H9 (cell line): ENCODE measurements around the gene MAST2. TPM values are rescaled to one million over a fixed set of nuclear protein-coding genes. Genes with fewer than 3 reads are reported as not detected.

Source experiments
- DNase-seq: peaks from one replicate; pipeline ENCODE4 v3.0.0-alpha.2; 2017
- H2AFZ ChIP-seq: one replicate; pipeline ENCODE4 v1.6.1; 2013; ENCODE audit warnings: mild to moderate bottlenecking, low read length, control low read depth, moderate library complexity
- H2AK5ac ChIP-seq: 2 replicates; pipeline ENCODE4 v1.6.1; 2013; ENCODE audit warnings: low read length, control low read depth, mixed read lengths; ENCODE audit not compliant: insufficient read length
- H2BK120ac ChIP-seq: one replicate; pipeline ENCODE4 v1.6.1; 2013; ENCODE audit warnings: low read depth, mild to moderate bottlenecking, low read length, control low read depth, inconsistent platforms; ENCODE audit not compliant: poor library complexity, severe bottlenecking
- H2BK12ac ChIP-seq: 2 replicates; pipeline ENCODE4 v1.6.1; 2013; ENCODE audit warnings: low read length, control low read depth, mixed read lengths, low read depth; ENCODE audit not compliant: insufficient read length
- H2BK15ac ChIP-seq: 2 replicates; pipeline ENCODE4 v1.6.1; 2013; ENCODE audit warnings: low read depth, low read length, control low read depth
- H2BK20ac ChIP-seq: one replicate; pipeline ENCODE4 v1.6.1; 2013; ENCODE audit warnings: low read depth, mild to moderate bottlenecking, low read length, control low read depth, inconsistent platforms; ENCODE audit not compliant: poor library complexity, severe bottlenecking
- H2BK5ac ChIP-seq: 2 replicates; pipeline ENCODE4 v1.6.1; 2013; ENCODE audit warnings: low read length, control low read depth, mixed read lengths; ENCODE audit not compliant: insufficient read length
- H3K14ac ChIP-seq: 2 replicates; pipeline ENCODE4 v1.6.1; 2013; ENCODE audit warnings: low read length, control low read depth; ENCODE audit not compliant: insufficient read depth
- H3K18ac ChIP-seq: 2 replicates; pipeline ENCODE4 v1.6.1; 2013; ENCODE audit warnings: low read depth, mild to moderate bottlenecking, mixed read lengths, low read length, control low read depth; ENCODE audit not compliant: insufficient read length
- H3K23ac ChIP-seq: 2 replicates; pipeline ENCODE4 v1.6.1; 2013; ENCODE audit warnings: low read length, control low read depth, mixed read lengths, low read depth; ENCODE audit not compliant: insufficient read length
- H3K23me2 ChIP-seq: 2 replicates; pipeline ENCODE4 v1.6.1; 2013; ENCODE audit warnings: low read depth, mild to moderate bottlenecking, mixed read lengths, low read length, control low read depth; ENCODE audit not compliant: insufficient read length, poor library complexity, severe bottlenecking
- H3K27ac ChIP-seq: 2 replicates; pipeline ENCODE4 v1.5.1; 2013; ENCODE audit warnings: low read length, control low read depth, mixed read lengths, low read depth; ENCODE audit not compliant: insufficient read length
- H3K27me3 ChIP-seq: 2 replicates; pipeline ENCODE4 v1.6.1; 2013; ENCODE audit warnings: low read length, control low read depth, inconsistent platforms; ENCODE audit not compliant: insufficient read depth
- H3K4ac ChIP-seq: 2 replicates; pipeline ENCODE4 v1.6.1; 2013; ENCODE audit warnings: low read depth, mild to moderate bottlenecking, control low read depth, inconsistent platforms, low read length, moderate library complexity
- H3K4me1 ChIP-seq: 2 replicates; pipeline ENCODE4 v1.6.1; 2013; ENCODE audit warnings: low read length, control low read depth, inconsistent platforms; ENCODE audit not compliant: insufficient read depth
- H3K4me2 ChIP-seq: 2 replicates; pipeline ENCODE4 v1.6.1; 2013; ENCODE audit warnings: low read length, control low read depth, mixed read lengths; ENCODE audit not compliant: insufficient read length, insufficient read depth
- H3K56ac ChIP-seq: 2 replicates; pipeline ENCODE4 v1.6.1; 2013; ENCODE audit warnings: low read depth, mild to moderate bottlenecking, mixed read lengths, low read length, control low read depth; ENCODE audit not compliant: insufficient read length
- H3K79me1 ChIP-seq: 2 replicates; pipeline ENCODE4 v1.6.1; 2013; ENCODE audit warnings: low read depth, mild to moderate bottlenecking, moderate library complexity, low read length, control low read depth, inconsistent platforms; ENCODE audit not compliant: insufficient read depth, poor library complexity, severe bottlenecking
- H3K79me2 ChIP-seq: 2 replicates; pipeline ENCODE4 v1.6.1; 2013; ENCODE audit warnings: low read length, control low read depth, inconsistent platforms; ENCODE audit not compliant: insufficient read depth
- H3K9ac ChIP-seq: 2 replicates; pipeline ENCODE4 v1.6.1; 2013; ENCODE audit warnings: low read length, control low read depth, mixed read lengths; ENCODE audit not compliant: insufficient read length; ENCODE audit errors: extremely low read depth
- H3K9me3 ChIP-seq: one replicate; pipeline ENCODE4 v1.6.1; 2013; ENCODE audit warnings: low read depth, low read length, inconsistent platforms; ENCODE audit not compliant: control insufficient read depth
- H3T11ph ChIP-seq: one replicate; pipeline ENCODE4 v1.6.1; 2013; ENCODE audit warnings: mild to moderate bottlenecking, low read length, control low read depth, inconsistent platforms
- H4K20me1 ChIP-seq: one replicate; pipeline ENCODE4 v1.6.1; 2013; ENCODE audit not compliant: control insufficient read depth, insufficient read length, insufficient read depth
- H4K5ac ChIP-seq: 2 replicates; pipeline ENCODE4 v1.6.1; 2013; ENCODE audit warnings: low read depth, mild to moderate bottlenecking, mixed read lengths, low read length, control low read depth; ENCODE audit not compliant: insufficient read length
- H4K8ac ChIP-seq: replicated peaks from 2 replicates; pipeline ENCODE4 v1.6.1; 2013; ENCODE audit warnings: low read length, control low read depth, mixed read lengths, low read depth; ENCODE audit not compliant: insufficient read length
- H4K91ac ChIP-seq: 2 replicates; pipeline ENCODE4 v1.6.1; 2013; ENCODE audit warnings: low read depth, mild to moderate bottlenecking, moderate library complexity, mixed read lengths, low read length, control low read depth; ENCODE audit not compliant: insufficient read length
- H3K27ac Mint-ChIP-seq, 3 experiments: 2 replicates in 2 of 3; 3 replicates in 1 of 3; pipeline ENCODE4 v1.8.0; 2020 to 2021; ENCODE audit warnings: mixed read lengths in 3 of 3, mild to moderate bottlenecking in 1 of 3, moderate library complexity in 1 of 3
- H3K27me3 Mint-ChIP-seq: 2 replicates; pipeline ENCODE4 v1.8.0; 2021; ENCODE audit warnings: low read depth, mild to moderate bottlenecking, moderate library complexity, mixed read lengths
- H3K36me3 Mint-ChIP-seq, 3 experiments: 2 replicates in 2 of 3; 3 replicates in 1 of 3; pipeline ENCODE4 v1.8.0; 2020 to 2021; ENCODE audit warnings: low read depth in 3 of 3, mixed read lengths in 3 of 3; ENCODE audit not compliant: insufficient read depth in 1 of 3
- H3K4me1 Mint-ChIP-seq, 2 experiments: 2 replicates each; pipeline ENCODE4 v1.8.0; 2020; ENCODE audit warnings: mixed read lengths in 2 of 2
- H3K4me3 Mint-ChIP-seq, 2 experiments: 2 replicates in 1 of 2; 3 replicates in 1 of 2; pipeline ENCODE4 v1.8.0; 2020 to 2021; ENCODE audit warnings: mild to moderate bottlenecking in 2 of 2, mixed read lengths in 2 of 2, moderate library complexity in 1 of 2
- H3K9me3 Mint-ChIP-seq, 2 experiments: 2 replicates in 1 of 2; 3 replicates in 1 of 2; pipeline ENCODE4 v1.8.0; 2020; ENCODE audit warnings: mild to moderate bottlenecking in 2 of 2, mixed read lengths in 2 of 2, moderate library complexity in 1 of 2
- WGBS: extraction: QIAGEN DNeasy Blood & Tissue Kit; methylation state at CpG from one replicate; pipeline ENCODE4 v1.1.7; 2013; ENCODE audit warnings: missing lambda C conversion rate, low lambda C conversion rate, mixed read lengths; ENCODE audit not compliant: insufficient read length; ENCODE audit errors: extremely low coverage; 5-methylcytosine and 5-hydroxymethylcytosine counted together
- total RNA-seq: library from RNA; stranded (reverse); gene quantifications from 2 replicates; pipeline ENCODE4 v1.2.1, GENCODE V29; 2021
- TF ChIP-seq, protein P1 (sequence below): fragments of 200-600 bp; sonication (generic); conservative IDR thresholded peaks from 3 replicates; pipeline ENCODE4 v1.8.0; 2021; ENCODE audit warnings: antibody characterized with exemption, mild to moderate bottlenecking

The MAST2 gene
- total RNA-seq, 1 experiment from 2014 or later, result 28.8 TPM

DNA sequence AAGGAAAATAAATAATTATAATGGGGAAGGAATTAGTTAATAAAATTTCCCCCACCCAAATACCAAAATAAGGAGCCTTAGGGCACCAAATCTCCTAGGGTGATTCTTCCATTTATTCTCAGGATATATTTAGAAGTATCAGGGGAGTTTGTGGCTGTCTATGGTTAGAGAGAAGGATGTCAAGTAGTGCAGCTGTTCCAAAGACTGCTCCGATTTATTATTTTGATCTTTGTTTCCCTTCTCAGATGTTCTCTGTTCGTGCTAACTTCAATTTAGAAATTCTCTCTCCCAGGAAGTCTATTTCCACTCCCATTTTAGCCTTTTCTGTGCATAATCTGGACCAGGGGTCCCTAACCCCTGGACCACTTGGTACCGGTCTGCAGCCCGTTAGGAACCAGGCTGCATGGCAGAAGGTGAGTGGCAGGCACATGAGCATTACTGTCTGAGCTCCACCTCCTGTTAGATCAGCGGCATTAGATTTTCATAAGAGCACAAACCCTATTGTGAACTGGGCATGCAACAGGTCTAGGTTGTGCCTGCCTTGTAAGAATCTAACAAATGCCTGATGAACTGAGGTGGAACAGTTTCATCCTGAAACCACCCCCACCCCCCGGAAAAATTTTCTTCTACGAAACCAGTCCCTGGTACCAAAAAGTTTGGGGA is 9.3 kb upstream of the MAST2 start:
- Histone ChIP-seq H3K4me2 (no peak overlapping the region), H4K8ac (no peak overlapping the region), H2AK5ac (no peak overlapping the region), H3K14ac (no peak overlapping the region), H3K79me1 (no peaks in the 10 kb centered on the region), H2BK120ac (no peak overlapping the region), H2BK15ac (no peak overlapping the region), H3K23ac (no peak overlapping the region), H3K4me1 (no peaks in the 10 kb centered on the region), H4K20me1 (no peaks in the 10 kb centered on the region), H3K9me3 (no peaks in the 10 kb centered on the region), H3K27me3 (no peaks in the 10 kb centered on the region), H3T11ph (no peak overlapping the region), H3K27ac (no peak overlapping the region), H4K5ac (no peak overlapping the region), H3K9ac (no peak overlapping the region), H2BK12ac (no peak overlapping the region), H2BK5ac (no peak overlapping the region), H2BK20ac (no peak overlapping the region), H3K23me2 (no peaks in the 10 kb centered on the region), H3K4ac (no peak overlapping the region), H2AFZ (no peak overlapping the region), H3K79me2 (no peaks in the 10 kb centered on the region), H3K56ac (no peak overlapping the region), H3K18ac (no peak overlapping the region), H4K91ac (no peak overlapping the region)
- TF ChIP-seq, protein P1, sequence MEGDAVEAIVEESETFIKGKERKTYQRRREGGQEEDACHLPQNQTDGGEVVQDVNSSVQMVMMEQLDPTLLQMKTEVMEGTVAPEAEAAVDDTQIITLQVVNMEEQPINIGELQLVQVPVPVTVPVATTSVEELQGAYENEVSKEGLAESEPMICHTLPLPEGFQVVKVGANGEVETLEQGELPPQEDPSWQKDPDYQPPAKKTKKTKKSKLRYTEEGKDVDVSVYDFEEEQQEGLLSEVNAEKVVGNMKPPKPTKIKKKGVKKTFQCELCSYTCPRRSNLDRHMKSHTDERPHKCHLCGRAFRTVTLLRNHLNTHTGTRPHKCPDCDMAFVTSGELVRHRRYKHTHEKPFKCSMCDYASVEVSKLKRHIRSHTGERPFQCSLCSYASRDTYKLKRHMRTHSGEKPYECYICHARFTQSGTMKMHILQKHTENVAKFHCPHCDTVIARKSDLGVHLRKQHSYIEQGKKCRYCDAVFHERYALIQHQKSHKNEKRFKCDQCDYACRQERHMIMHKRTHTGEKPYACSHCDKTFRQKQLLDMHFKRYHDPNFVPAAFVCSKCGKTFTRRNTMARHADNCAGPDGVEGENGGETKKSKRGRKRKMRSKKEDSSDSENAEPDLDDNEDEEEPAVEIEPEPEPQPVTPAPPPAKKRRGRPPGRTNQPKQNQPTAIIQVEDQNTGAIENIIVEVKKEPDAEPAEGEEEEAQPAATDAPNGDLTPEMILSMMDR, result no peak
- H3K4me3 Mint-ChIP-seq, result no peak overlapping the region
- WGBS, result no CpG with 5 or more reads among the region's 7 CpGs
- DNase-seq, result no peak
- H3K9me3 Mint-ChIP-seq, result no peaks in the 10 kb centered on the region
- H3K27ac Mint-ChIP-seq, result no peak overlapping the region
- H3K4me1 Mint-ChIP-seq, result peaks cover 6 to 13% of the 10 kb centered on the region in 2 experiments
- no peaks in the 10 kb centered on the region for H3K36me3 Mint-ChIP-seq
- H3K27me3 Mint-ChIP-seq, result peaks cover 35% of the 10 kb centered on the region
